ENCODE data around the gene LRP1B.
"Not testable (repeated sequence)": the region's sequence is repeated elsewhere in the genome, so short reads cannot be mapped to it uniquely, and the experiment has no call there.

LRP1B gene

GRCh38 chr2:140601801-140602200 lies 1529.0 kb downstream of the LRP1B start:
- DNase-seq (ENCODE audit: low read depth): no peak

GRCh38 chr2:140601342-140601741 lies 1529.5 kb downstream of the LRP1B start:
- no peak for DNase-seq (ENCODE audit: low read depth)

GRCh38 chr2:140600116-140600515 lies 1530.7 kb downstream of the LRP1B start:
- DNase-seq (ENCODE audit: low read depth): peak; percentile 46

GRCh38 chr2:140597836-140598235 lies 1533.0 kb downstream of the LRP1B start:
- no peak for DNase-seq (ENCODE audit: low read depth)

GRCh38 chr2:140597205-140597604 lies 1533.6 kb downstream of the LRP1B start:
- no peak for DNase-seq (ENCODE audit: low read depth)

GRCh38 chr2:140596447-140596846 lies 1534.4 kb downstream of the LRP1B start:
- no peak for DNase-seq (ENCODE audit: low read depth)

- DNase-seq (ENCODE audit: low read depth): no peak
These were observed 1535.7 kb downstream of the LRP1B start for GRCh38 chr2:140595107-140595506.

- no peak for DNase-seq (ENCODE audit: low read depth)
These were observed 1537.7 kb downstream of the LRP1B start for GRCh38 chr2:140593132-140593531.

- no peak for DNase-seq (ENCODE audit: low read depth)
These were observed 1541.1 kb downstream of the LRP1B start for GRCh38 chr2:140589696-140590095.

- no peak for DNase-seq (ENCODE audit: low read depth)
These were observed 1541.5 kb downstream of the LRP1B start for GRCh38 chr2:140589273-140589672.

GRCh38 chr2:140586379-140586778 lies 1544.4 kb downstream of the LRP1B start:
- DNase-seq (ENCODE audit: low read depth): peak; percentile 10

GRCh38 chr2:140585016-140585415 lies 1545.8 kb downstream of the LRP1B start:
- DNase-seq (ENCODE audit: low read depth): no peak

- DNase-seq (ENCODE audit: low read depth): no peak
These were observed 1546.3 kb downstream of the LRP1B start for GRCh38 chr2:140584471-140584870.

- DNase-seq (ENCODE audit: low read depth): peak; percentile 5
These were observed 1550.2 kb downstream of the LRP1B start for GRCh38 chr2:140580532-140581151.

GRCh38 chr2:140577453-140577852 lies 1553.4 kb downstream of the LRP1B start:
- DNase-seq (ENCODE audit: low read depth): no peak

GRCh38 chr2:140567734-140568133 lies 1563.1 kb downstream of the LRP1B start:
- no peak for DNase-seq (ENCODE audit: low read depth)

- no peak for DNase-seq (ENCODE audit: low read depth)
These were observed 1565.1 kb downstream of the LRP1B start for GRCh38 chr2:140565756-140566155.

- no peak for DNase-seq (ENCODE audit: low read depth)
These were observed 1575.1 kb downstream of the LRP1B start for GRCh38 chr2:140555701-140556100.

GRCh38 chr2:140552634-140553033 lies 1578.2 kb downstream of the LRP1B start:
- no peak for DNase-seq (ENCODE audit: low read depth)

GRCh38 chr2:140551287-140551686 lies 1579.5 kb downstream of the LRP1B start:
- no peak for DNase-seq (ENCODE audit: low read depth)

- no peak for DNase-seq (ENCODE audit: low read depth)
These were observed 1580.0 kb downstream of the LRP1B start for GRCh38 chr2:140550821-140551220.

- DNase-seq (ENCODE audit: low read depth): not testable (repeated sequence)
These were observed 1586.0 kb downstream of the LRP1B start for GRCh38 chr2:140544769-140545168.

GRCh38 chr2:140542627-140543026 lies 1588.2 kb downstream of the LRP1B start:
- DNase-seq (ENCODE audit: low read depth): no peak

GRCh38 chr2:140539242-140539875 lies 1591.5 kb downstream of the LRP1B start:
- DNase-seq (ENCODE audit: low read depth): no peak

All from fibroblast of the conjunctiva (primary cell).